H1 (cell line): ENCODE data around the gene MPHOSPH9. TPM values are rescaled to one million over a fixed set of nuclear protein-coding genes. Genes with fewer than 3 reads are reported as not detected.

ENCODE experiments used
- CTCF ChIA-PET: fragments of 300-600 bp; sonication (Branson Sonifier 250); formaldehyde crosslinking; loops from one replicate; lab custom pipeline; 2021; ENCODE audit not compliant: partially characterized antibody; lab: Charles Lee
- POLR2A ChIA-PET: fragments of 300-600 bp; sonication (Branson Sonifier 250); formaldehyde crosslinking; loops from one replicate; lab custom pipeline; 2021; ENCODE audit warnings: inconsistent platforms; ENCODE audit not compliant: partially characterized antibody; lab: Charles Lee
- DNase-seq, 2 experiments: peaks; one replicate each; pipeline versions ENCODE4 v3.0.0 to v3.0.0-alpha.2; 2010 to 2022; ENCODE audit warnings: low spot score in 2 of 2, low read depth in 1 of 2, mixed read lengths in 1 of 2
- FAIRE-seq: peaks from 2 replicates; lab custom pipeline; 2011; peaks lifted over from hg19 to GRCh38; lab: Jason Lieb, UNC
- H2AFZ ChIP-seq: 2 replicates; pipeline ENCODE4 v1.8.1; 2012; ENCODE audit warnings: low read length, inconsistent platforms
- H2AK5ac ChIP-seq: 2 replicates; pipeline ENCODE4 v1.6.1; 2013; ENCODE audit warnings: low read depth, low read length
- H2BK120ac ChIP-seq: replicated peaks from 2 replicates; pipeline ENCODE3; 2013; ENCODE audit warnings: low read depth, low read length, inconsistent platforms
- H2BK12ac ChIP-seq: 2 replicates; pipeline ENCODE4 v1.6.1; 2013; ENCODE audit warnings: low read depth, low read length
- H2BK15ac ChIP-seq: 2 replicates; pipeline ENCODE4 v1.6.1; 2013; ENCODE audit warnings: low read length
- H2BK20ac ChIP-seq: 2 replicates; pipeline ENCODE4 v1.6.1; 2013; ENCODE audit warnings: low read length
- H2BK5ac ChIP-seq: 2 replicates; pipeline ENCODE4 v1.6.1; 2013; ENCODE audit warnings: low read depth, low read length
- H3K14ac ChIP-seq: 2 replicates; pipeline ENCODE4 v1.6.1; 2013; ENCODE audit warnings: inconsistent platforms; ENCODE audit not compliant: insufficient read length
- H3K18ac ChIP-seq: 2 replicates; pipeline ENCODE4 v1.6.1; 2013; ENCODE audit warnings: low read length; ENCODE audit errors: extremely low read depth
- H3K23ac ChIP-seq: 2 replicates; pipeline ENCODE4 v1.6.1; 2013; ENCODE audit warnings: inconsistent platforms; ENCODE audit not compliant: insufficient read length
- H3K23me2 ChIP-seq: 2 replicates; pipeline ENCODE4 v1.6.1; 2013; ENCODE audit warnings: low read depth, low read length
- H3K27ac ChIP-seq: 2 replicates; pipeline ENCODE4 v1.6.1; 2011; ENCODE audit warnings: low read depth, low read length, inconsistent platforms
- H3K27me3 ChIP-seq, 4 experiments: replicated peaks in 1 of 4; 1 replicate in 1 of 4; 2 replicates in 3 of 4; pipeline versions ENCODE4 v1.6.1 to v1.8.1; 2011 to 2013; ENCODE audit warnings: low read length in 3 of 4, mild to moderate bottlenecking in 3 of 4, inconsistent platforms in 2 of 4, mixed read lengths in 2 of 4, moderate library complexity in 1 of 4; ENCODE audit not compliant: control insufficient read depth in 3 of 4, insufficient read depth in 3 of 4; ENCODE audit errors: extremely low read depth in 1 of 4
- H3K36me3 ChIP-seq, 4 experiments: 2 replicates each; pipeline versions ENCODE4 v1.6.1 to v1.8.1; 2011 to 2013; ENCODE audit warnings: mild to moderate bottlenecking in 4 of 4, low read length in 3 of 4, moderate library complexity in 2 of 4, control low read depth in 1 of 4, inconsistent platforms in 1 of 4; ENCODE audit not compliant: insufficient read depth in 4 of 4, control insufficient read depth in 2 of 4
- H3K4ac ChIP-seq: replicated peaks from 2 replicates; pipeline ENCODE3; 2013; ENCODE audit warnings: low read length, low read depth, mixed read lengths, inconsistent platforms; ENCODE audit not compliant: insufficient read length
- H3K4me1 ChIP-seq, 4 experiments: replicated peaks in 1 of 4; 1 replicate in 1 of 4; 2 replicates in 3 of 4; pipeline versions ENCODE4 v1.6.1 to v1.8.1; 2011 to 2013; ENCODE audit warnings: low read length in 3 of 4, inconsistent platforms in 2 of 4, mixed read lengths in 1 of 4; ENCODE audit not compliant: insufficient read depth in 4 of 4, control insufficient read depth in 3 of 4
- H3K4me2 ChIP-seq, 2 experiments: 2 replicates each; pipeline versions ENCODE4 v1.6.1 to v1.8.1; 2011 to 2013; ENCODE audit warnings: low read depth in 2 of 2, low read length in 2 of 2, control low read depth in 1 of 2, inconsistent platforms in 1 of 2, mild to moderate bottlenecking in 1 of 2; ENCODE audit not compliant: insufficient read depth in 1 of 2
- H3K4me3 ChIP-seq, 4 experiments: fragments of 200-600, 300-600 bp in 1 of 4; sonication (generic), shearing (Covaris generic), sonication (Bioruptor Twin) in 1 of 4; 2 replicates each; pipeline versions ENCODE4 v1.5.1 to v1.8.1; 2011 to 2016; ENCODE audit warnings: low read length in 4 of 4, low read depth in 3 of 4, control low read depth in 2 of 4, inconsistent platforms in 2 of 4, mild to moderate bottlenecking in 2 of 4, mixed read lengths in 1 of 4, moderate library complexity in 1 of 4; ENCODE audit not compliant: insufficient read depth in 2 of 4; ENCODE audit errors: extremely low read depth in 1 of 4
- H3K56ac ChIP-seq: replicated peaks from 2 replicates; pipeline ENCODE3; 2013; ENCODE audit warnings: low read depth, mild to moderate bottlenecking, mixed read lengths, low read length, inconsistent platforms; ENCODE audit not compliant: insufficient read length
- H3K79me1 ChIP-seq: 2 replicates; pipeline ENCODE4 v1.6.1; 2013; ENCODE audit warnings: low read depth, low read length, control low read depth
- H3K79me2 ChIP-seq, 2 experiments: 2 replicates each; pipeline versions ENCODE4 v1.6.1 to v1.8.1; 2012 to 2013; ENCODE audit warnings: low read length in 2 of 2, mild to moderate bottlenecking in 2 of 2, inconsistent platforms in 1 of 2; ENCODE audit not compliant: insufficient read depth in 2 of 2, control insufficient read depth in 1 of 2
- H3K9ac ChIP-seq, 4 experiments: replicated peaks in 1 of 4; 1 replicate in 1 of 4; 2 replicates in 3 of 4; pipeline versions ENCODE4 v1.6.1 to v1.8.1; 2011 to 2013; ENCODE audit warnings: low read depth in 3 of 4, low read length in 3 of 4, control low read depth in 2 of 4, mild to moderate bottlenecking in 2 of 4, moderate library complexity in 2 of 4, inconsistent platforms in 1 of 4; ENCODE audit errors: extremely low read depth in 1 of 4
- H3K9me3 ChIP-seq, 2 experiments: 2 replicates each; pipeline versions ENCODE4 v1.6.1 to v1.8.1; 2012 to 2013; ENCODE audit warnings: mild to moderate bottlenecking in 2 of 2, moderate library complexity in 2 of 2, control low read depth in 1 of 2, inconsistent platforms in 1 of 2, low read depth in 1 of 2, low read length in 1 of 2, mixed read lengths in 1 of 2; ENCODE audit not compliant: insufficient read depth in 2 of 2
- H4K20me1 ChIP-seq, 2 experiments: replicated peaks in 1 of 2; 2 replicates each; pipeline versions ENCODE3 to v1.8.1; 2011 to 2013; ENCODE audit warnings: inconsistent platforms in 2 of 2, low read length in 2 of 2, mild to moderate bottlenecking in 1 of 2; ENCODE audit not compliant: insufficient read depth in 2 of 2, control insufficient read depth in 1 of 2
- H4K5ac ChIP-seq: 2 replicates; pipeline ENCODE4 v1.6.1; 2013; ENCODE audit warnings: low read length, low read depth, mixed read lengths, inconsistent platforms; ENCODE audit not compliant: insufficient read length
- H4K8ac ChIP-seq: 2 replicates; pipeline ENCODE4 v1.8.0; 2013; ENCODE audit warnings: mild to moderate bottlenecking, moderate library complexity, low read length, inconsistent platforms; ENCODE audit not compliant: insufficient read depth; ENCODE audit errors: extremely low read depth
- H4K91ac ChIP-seq: replicated peaks from 2 replicates; pipeline ENCODE3; 2013; ENCODE audit warnings: low read length, mixed read lengths, inconsistent platforms; ENCODE audit not compliant: insufficient read length
- BCL11A ChIP-seq, 2 experiments: IDR thresholded peaks; one replicate each; pipeline ENCODE4 v1.6.1; 2011; ENCODE audit warnings: low read depth in 2 of 2, low read length in 2 of 2, mild to moderate bottlenecking in 2 of 2
- BRCA1 ChIP-seq: IDR thresholded peaks from 2 replicates; pipeline ENCODE4 v1.6.1; 2012; ENCODE audit warnings: low read depth, low read length, improper control_type of control experiment
- CEBPB ChIP-seq: IDR thresholded peaks from 2 replicates; pipeline ENCODE4 v1.6.1; 2012; ENCODE audit warnings: low read depth, low read length
- CREB1 ChIP-seq: IDR thresholded peaks from 2 replicates; pipeline ENCODE4 v1.6.1; 2012; ENCODE audit warnings: inconsistent platforms
- NRF1 ChIP-seq: IDR thresholded peaks from 2 replicates; pipeline ENCODE4 v1.6.1; 2011; ENCODE audit warnings: mild to moderate bottlenecking, low read depth, low read length, improper control_type of control experiment
- RNF2 ChIP-seq: fragments of 200-900, 300-1000 bp; sonication (generic); IDR thresholded peaks from 2 replicates; pipeline ENCODE4 v1.7.1; 2016; ENCODE audit warnings: borderline replicate concordance, low read depth, mild to moderate bottlenecking, antibody characterized with exemption, low read length; ENCODE audit not compliant: poor library complexity, severe bottlenecking; ENCODE audit errors: missing control alignments
- SIRT6 ChIP-seq: IDR thresholded peaks from one replicate; pipeline ENCODE4 v1.7.1; 2012; ENCODE audit warnings: low read length, inconsistent platforms
- SUZ12 ChIP-seq: fragments of 200-600 bp; sonication (generic); IDR thresholded peaks from 2 replicates; pipeline ENCODE4 v1.6.1; 2012; ENCODE audit warnings: mild to moderate bottlenecking, inconsistent platforms, low read length, moderate library complexity, mixed read lengths
- TAF1 ChIP-seq: IDR thresholded peaks from 2 replicates; pipeline ENCODE4 v1.6.1; 2011; ENCODE audit warnings: mild to moderate bottlenecking, low read depth, low read length
- WGBS, 2 experiments: shearing (Covaris generic) in 1 of 2; methylation state at CpG; one replicate each; pipeline versions ENCODE4 v1.1.6 to v1.1.7; 2013 to 2015; ENCODE audit warnings: low lambda C conversion rate in 2 of 2, mixed read lengths in 2 of 2, inconsistent platforms in 1 of 2, low coverage in 1 of 2, missing lambda C conversion rate in 1 of 2; ENCODE audit not compliant: insufficient replicate concordance in 2 of 2, insufficient coverage in 1 of 2, insufficient read length in 1 of 2; ENCODE audit errors: extremely low coverage in 1 of 2, missing lambda C conversion rate in 1 of 2; 5-methylcytosine and 5-hydroxymethylcytosine counted together
- polyA plus RNA-seq, 7 experiments: library from polyadenylated mRNA; depleted of rRNA in 3 of 7; stranded (reverse) in 5 of 7; unstranded in 2 of 7; fragments of >200 nt in 5 of 7; fragments of 200-250 nt in 2 of 7; gene quantifications; 1 replicate in 5 of 7; 2 replicates in 1 of 7; 4 replicates in 1 of 7; pipeline versions ENCODE4 v1.2.1 to v1.2.3, GENCODE V29; 2011 to 2013; ENCODE audit warnings: missing spikeins in 2 of 7, mixed read lengths in 2 of 7
- total RNA-seq: library from RNA; stranded (reverse); fragmentation: NEBNext Ultra II Directional; extraction: Animal tissue kit (Norgen Biotek cat#: 25700); gene quantifications from 2 replicates; pipeline ENCODE4 v1.2.1, GENCODE V29; 2021

Gene MPHOSPH9
- total and polyA plus RNA-seq, 2 of the 8 experiments (the other 6 are each of a cell fraction or from before 2014, with no cell fraction given): 8.8 to 48.8 TPM

DNA sequence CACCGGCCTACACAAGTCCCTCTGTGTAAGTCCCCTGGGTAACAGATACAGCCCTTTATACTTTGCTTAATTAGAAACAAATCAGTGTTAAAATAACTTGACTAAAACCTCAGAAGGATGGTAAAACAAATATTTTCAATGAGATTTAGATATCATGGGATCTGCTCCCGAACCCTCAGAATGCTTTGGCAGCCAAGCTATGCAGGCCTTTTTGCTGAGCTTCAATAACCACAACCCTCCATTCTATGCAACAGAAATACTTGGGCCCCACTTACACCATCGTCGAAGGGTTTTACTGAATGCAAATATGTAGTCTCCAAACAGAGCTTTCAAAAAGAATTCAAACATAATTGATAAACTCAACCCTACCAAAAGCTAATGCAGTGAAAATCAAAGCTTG, 52.8 kb downstream of the MPHOSPH9 start:
- H3K23me2 ChIP-seq: no peaks in the 10 kb centered on the region
- H3K18ac ChIP-seq: no peak overlapping the region
- no peak for DNase-seq
- no peak overlapping the region for H3K23ac ChIP-seq
- no peak overlapping the region for H3K4me3 ChIP-seq
- H4K20me1 ChIP-seq: peaks cover 0 to 1% of the 10 kb centered on the region in 2 experiments
- no peak overlapping the region for H4K5ac ChIP-seq
- no peak overlapping the region for H2AFZ ChIP-seq
- no peak overlapping the region for H3K14ac ChIP-seq
- no peak overlapping the region for H3K9ac ChIP-seq
- CTCF ChIA-PET: interaction anchor here (0.6 to 1.1 kb wide), 3 partner anchors 57 to 162 kb away, joined by 3 to 4 read pairs (median 3); no protein-coding TSS in a partner anchor
- no peak overlapping the region for H3K56ac ChIP-seq
- no peak overlapping the region for H4K91ac ChIP-seq
- no peak overlapping the region for H2BK20ac ChIP-seq
- no peaks in the 10 kb centered on the region for H3K4me1 ChIP-seq
- WGBS, 2 experiments: 89% methylated on average over 4 of the region's 4 CpGs; no CpG with 5 or more reads in 1 of the 2 experiments
- H3K79me2 ChIP-seq: no peaks in the 10 kb centered on the region
- H3K36me3 ChIP-seq: peaks cover 0 to 34% (median 1%) of the 10 kb centered on the region in 4 experiments; a peak in 4 of 8 replicates
- no peaks in the 10 kb centered on the region for H3K27me3 ChIP-seq
- no peak overlapping the region for H2BK5ac ChIP-seq
- H2BK120ac ChIP-seq: no peak overlapping the region
- no peaks in the 10 kb centered on the region for H3K79me1 ChIP-seq
- no peak overlapping the region for H3K4me2 ChIP-seq
- no peaks in the 10 kb centered on the region for H3K9me3 ChIP-seq
- no peak overlapping the region for H3K4ac ChIP-seq
- POLR2A ChIA-PET: interaction anchor here (1.7 kb wide), 1 partner anchor 53 kb away, joined by 6 read pairs; the partner anchor contains the start of genes MPHOSPH9 and MTRFR
- no peak overlapping the region for H3K27ac ChIP-seq
- no peak overlapping the region for H4K8ac ChIP-seq
- H2BK15ac ChIP-seq: no peak overlapping the region
- no peak for FAIRE-seq
- H2AK5ac ChIP-seq: no peak overlapping the region
- no peak for TF ChIP-seq RNF2
- TF ChIP-seq SUZ12: no peak
- TF ChIP-seq CEBPB: no peak
- no peak for TF ChIP-seq NRF1
- TF ChIP-seq CREB1: no peak
- TF ChIP-seq SIRT6: no peak
- TF ChIP-seq TAF1: no peak
- TF ChIP-seq BRCA1: no peak
- no peak for TF ChIP-seq BCL11A (IDR thresholded peaks at IDR 0.05; ENCODE audit: low read depth in 2 of 2, low read length in 2 of 2)
- H2BK12ac ChIP-seq: no peak overlapping the region
